ENCODE results near the gene ELL.

DNA sequence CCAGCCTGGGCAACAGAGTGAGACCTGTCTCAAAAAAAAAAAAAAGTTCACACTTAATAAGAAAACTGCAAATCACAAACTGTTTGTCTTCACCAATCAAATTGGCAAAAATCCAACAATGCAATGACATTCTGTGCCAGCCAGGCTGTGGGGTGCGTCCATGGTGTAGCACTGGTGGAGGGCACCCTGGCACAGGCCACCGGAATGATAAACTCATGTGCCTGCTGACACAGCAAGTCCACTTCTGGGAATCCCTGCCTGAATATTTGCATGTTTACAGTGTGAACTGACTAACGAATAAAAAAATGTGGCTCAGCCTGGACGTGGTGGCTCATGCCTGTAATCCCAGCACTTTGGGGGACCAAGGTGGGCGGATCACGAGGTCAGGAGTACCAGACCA is 122.9 kb downstream of the ELL start:
- TF ChIP-seq, protein P1, sequence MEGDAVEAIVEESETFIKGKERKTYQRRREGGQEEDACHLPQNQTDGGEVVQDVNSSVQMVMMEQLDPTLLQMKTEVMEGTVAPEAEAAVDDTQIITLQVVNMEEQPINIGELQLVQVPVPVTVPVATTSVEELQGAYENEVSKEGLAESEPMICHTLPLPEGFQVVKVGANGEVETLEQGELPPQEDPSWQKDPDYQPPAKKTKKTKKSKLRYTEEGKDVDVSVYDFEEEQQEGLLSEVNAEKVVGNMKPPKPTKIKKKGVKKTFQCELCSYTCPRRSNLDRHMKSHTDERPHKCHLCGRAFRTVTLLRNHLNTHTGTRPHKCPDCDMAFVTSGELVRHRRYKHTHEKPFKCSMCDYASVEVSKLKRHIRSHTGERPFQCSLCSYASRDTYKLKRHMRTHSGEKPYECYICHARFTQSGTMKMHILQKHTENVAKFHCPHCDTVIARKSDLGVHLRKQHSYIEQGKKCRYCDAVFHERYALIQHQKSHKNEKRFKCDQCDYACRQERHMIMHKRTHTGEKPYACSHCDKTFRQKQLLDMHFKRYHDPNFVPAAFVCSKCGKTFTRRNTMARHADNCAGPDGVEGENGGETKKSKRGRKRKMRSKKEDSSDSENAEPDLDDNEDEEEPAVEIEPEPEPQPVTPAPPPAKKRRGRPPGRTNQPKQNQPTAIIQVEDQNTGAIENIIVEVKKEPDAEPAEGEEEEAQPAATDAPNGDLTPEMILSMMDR (IDR thresholded peaks at IDR 0.05; ENCODE audit: insufficient read depth, low read length, poor library complexity, severe bottlenecking), result no peak
- TF ChIP-seq EZH2phosphoT487 (conservative IDR thresholded peaks at IDR 0.05; ENCODE audit: low read length), result no peak
